GM23338 (cell line): ENCODE measurements around the gene LSM2. TPM values are rescaled to one million over a fixed set of nuclear protein-coding genes. Genes with fewer than 3 reads are reported as not detected.

Experiments
- ATAC-seq: fragments of 200-7000 bp; cut with Tn5 transposase; 3 replicates; pipeline ENCODE4 v1.9.1; 2020
- DNase-seq: peaks from one replicate; pipeline ENCODE4 v3.0.0-alpha.2; 2015; ENCODE audit warnings: low spot score
- H2AFZ ChIP-seq: fragments of 200-600 bp; sonication (generic); 2 replicates; pipeline ENCODE4 v1.8.0; 2016; ENCODE audit warnings: antibody characterized with exemption, mild to moderate bottlenecking, moderate library complexity
- H3F3A ChIP-seq: fragments of 200-600 bp; sonication (generic); replicated peaks from 2 replicates; pipeline ENCODE4 v1.8.0; 2017; ENCODE audit warnings: antibody characterized with exemption, mixed run types, low read depth
- H3K27ac ChIP-seq: fragments of 200-600 bp; sonication (generic); 2 replicates; pipeline ENCODE4 v1.6.1; 2016; ENCODE audit warnings: low read depth
- H3K27me3 ChIP-seq: fragments of 200-600 bp; sonication (generic); 2 replicates; pipeline ENCODE4 v1.8.0; 2016; ENCODE audit warnings: mild to moderate bottlenecking, mixed run types, moderate library complexity; ENCODE audit not compliant: insufficient read depth
- H3K36me3 ChIP-seq: fragments of 200-600 bp; sonication (generic); 2 replicates; pipeline ENCODE4 v1.8.0; 2016; ENCODE audit warnings: mild to moderate bottlenecking; ENCODE audit not compliant: insufficient read depth
- H3K4me1 ChIP-seq: fragments of 200-600 bp; sonication (generic); 2 replicates; pipeline ENCODE4 v1.8.0; 2016; ENCODE audit warnings: mild to moderate bottlenecking, moderate library complexity; ENCODE audit not compliant: insufficient read depth
- H3K4me2 ChIP-seq: fragments of 200-600 bp; sonication (generic); 2 replicates; pipeline ENCODE4 v1.7.1; 2017; ENCODE audit warnings: mixed run types
- H3K4me3 ChIP-seq: fragments of 200-600 bp; sonication (generic); 2 replicates; pipeline ENCODE4 v1.6.1; 2016; ENCODE audit warnings: mixed run types
- H3K79me2 ChIP-seq: fragments of 200-600 bp; sonication (generic); replicated peaks from 2 replicates; pipeline ENCODE4 v1.8.0; 2017; ENCODE audit warnings: mild to moderate bottlenecking; ENCODE audit not compliant: insufficient read depth
- H3K9me2 ChIP-seq: fragments of 200-600 bp; sonication (generic); 2 replicates; pipeline ENCODE4 v1.8.0; 2017; ENCODE audit not compliant: insufficient read depth
- H4K20me1 ChIP-seq: fragments of 200-600 bp; sonication (generic); replicated peaks from 2 replicates; pipeline ENCODE4 v1.8.0; 2017; ENCODE audit warnings: mild to moderate bottlenecking; ENCODE audit not compliant: insufficient read depth
- H3K27ac Mint-ChIP-seq: 2 replicates; pipeline ENCODE4 v1.8.0; 2020; ENCODE audit warnings: inconsistent platforms, mild to moderate bottlenecking, moderate library complexity, mixed read lengths
- H3K27me3 Mint-ChIP-seq: 3 replicates; pipeline ENCODE4 v1.8.0; 2022; ENCODE audit warnings: low read depth, mild to moderate bottlenecking, moderate library complexity, mixed read lengths, inconsistent platforms; ENCODE audit not compliant: insufficient read depth, poor library complexity
- H3K36me3 Mint-ChIP-seq: 3 replicates; pipeline ENCODE4 v1.8.0; 2021; ENCODE audit warnings: low read depth, mild to moderate bottlenecking, inconsistent platforms, moderate library complexity, mixed read lengths
- H3K4me1 Mint-ChIP-seq: 3 replicates; pipeline ENCODE4 v1.8.0; 2020; ENCODE audit warnings: mild to moderate bottlenecking, inconsistent platforms, mixed read lengths
- H3K4me3 Mint-ChIP-seq: 3 replicates; pipeline ENCODE4 v1.8.0; 2021; ENCODE audit warnings: moderate library complexity, mild to moderate bottlenecking, inconsistent platforms, mixed read lengths
- H3K9me3 Mint-ChIP-seq: 3 replicates; pipeline ENCODE4 v1.8.0; 2020; ENCODE audit warnings: moderate library complexity, mild to moderate bottlenecking, inconsistent platforms, mixed read lengths
- CREB1 ChIP-seq: fragments of 250-450 bp; sonication (Bioruptor Pico); IDR thresholded peaks from 2 replicates; pipeline ENCODE4 v1.5.0; 2020; ENCODE audit warnings: low read depth, mild to moderate bottlenecking, moderate library complexity
- CTCF ChIP-seq, 2 experiments: fragments of 200-600 bp in 1 of 2; sonication (generic) in 1 of 2; conservative IDR thresholded peaks; 2 replicates each; pipeline versions ENCODE4 v1.5.1 to v1.6.1; 2016 to 2017; ENCODE audit warnings: antibody characterized with exemption in 2 of 2, low read depth in 2 of 2, mild to moderate bottlenecking in 2 of 2, moderate library complexity in 1 of 2
- ETS1 ChIP-seq: IDR thresholded peaks from 2 replicates; pipeline ENCODE4 v1.6.1; 2016; ENCODE audit warnings: antibody characterized with exemption
- EZH2 ChIP-seq: fragments of 200-600 bp; sonication (generic); IDR thresholded peaks from one replicate; pipeline ENCODE4 v1.8.0; 2017; ENCODE audit warnings: antibody characterized with exemption, mild to moderate bottlenecking, low read depth; ENCODE audit not compliant: unreplicated experiment
- EZH2phosphoT487 ChIP-seq: fragments of 200-600 bp; sonication (generic); IDR thresholded peaks from one replicate; pipeline ENCODE4 v1.8.1; 2018; ENCODE audit warnings: antibody characterized with exemption; ENCODE audit not compliant: unreplicated experiment
- JUNB ChIP-seq: IDR thresholded peaks from one replicate; pipeline ENCODE4 v1.6.1; 2016; ENCODE audit warnings: antibody characterized with exemption; ENCODE audit not compliant: unreplicated experiment
- NANOG ChIP-seq: IDR thresholded peaks from 2 replicates; pipeline ENCODE4 v1.6.1; 2016; ENCODE audit warnings: antibody characterized with exemption, borderline replicate concordance
- POLR2AphosphoS5 ChIP-seq: IDR thresholded peaks from 2 replicates; pipeline ENCODE4 v1.6.1; 2016; ENCODE audit warnings: antibody characterized with exemption, low read depth
- REST ChIP-seq: IDR thresholded peaks from one replicate; pipeline ENCODE4 v1.6.1; 2018; ENCODE audit warnings: antibody characterized with exemption; ENCODE audit not compliant: unreplicated experiment
- STAT1 ChIP-seq: IDR thresholded peaks from one replicate; pipeline ENCODE4 v1.6.1; 2016; ENCODE audit warnings: antibody characterized with exemption; ENCODE audit not compliant: unreplicated experiment
- ZNF114 ChIP-seq: fragments of 250-450 bp; sonication (Bioruptor Pico); IDR thresholded peaks from 2 replicates; pipeline ENCODE4 v1.5.0; 2020; ENCODE audit warnings: mild to moderate bottlenecking, moderate library complexity
- ZNF331 ChIP-seq: fragments of 250-450 bp; sonication (Bioruptor Pico); IDR thresholded peaks from 2 replicates; pipeline ENCODE4 v1.5.0; 2020; ENCODE audit warnings: low read depth, mild to moderate bottlenecking, moderate library complexity
- ZNF462 ChIP-seq: fragments of 250-450 bp; sonication (Bioruptor Pico); IDR thresholded peaks from 2 replicates; pipeline ENCODE4 v1.5.0; 2020; ENCODE audit warnings: mild to moderate bottlenecking, moderate library complexity
- polyA plus RNA-seq: library from polyadenylated mRNA; unstranded; fragments of >200 nt; fragmentation: Nextera tagmentation; extraction: Ambion mirVana; gene quantifications from 2 replicates; pipeline ENCODE4 v1.2.1, GENCODE V29; 2016
- total RNA-seq: library from RNA; depleted of rRNA; stranded (reverse); fragments of >200 nt; shearing (Covaris generic); gene quantifications from 2 replicates; pipeline ENCODE4 v1.2.3, GENCODE V29; 2014

Gene LSM2
- total and polyA plus RNA-seq, 2 experiments from 2014 or later, result 106 to 140 TPM

GRCh38 chr6:31782126-31782855 is 24.5 kb downstream of the LSM2 start:
- H3K27ac Mint-ChIP-seq, result no peak overlapping the region
- Histone ChIP-seq H3K27ac (no peak overlapping the region), H3K79me2 (no peaks in the 10 kb centered on the region), H3F3A (peaks cover 4% of the 10 kb centered on the region; the same call in 1 of the 2 replicates), H4K20me1 (no peaks in the 10 kb centered on the region; the same call in 1 of the 2 replicates), H2AFZ (no peak overlapping the region), H3K36me3 (no peaks in the 10 kb centered on the region; the same call in 1 of the 2 replicates), H3K27me3 (no peaks in the 10 kb centered on the region), H3K4me1 (no peaks in the 10 kb centered on the region), H3K9me2 (no peaks in the 10 kb centered on the region), H3K4me2 (no peak overlapping the region), H3K4me3 (no peak overlapping the region)
- H3K9me3 Mint-ChIP-seq, result no peaks in the 10 kb centered on the region
- peaks cover 13% of the 10 kb centered on the region for H3K27me3 Mint-ChIP-seq
- no peak for TF ChIP-seq POLR2AphosphoS5
- TF ChIP-seq JUNB, result no peak
- no peak for TF ChIP-seq ETS1
- no peak for TF ChIP-seq CTCF (conservative IDR thresholded peaks at IDR 0.05; ENCODE audit: low read depth in 2 of 2)
- no peak for TF ChIP-seq EZH2
- no peak for TF ChIP-seq STAT1
- TF ChIP-seq ZNF462 (CRISPR knock-in tag), result no peak
- no peak for TF ChIP-seq REST
- no peak for TF ChIP-seq NANOG
- no peak for TF ChIP-seq ZNF331
- TF ChIP-seq EZH2phosphoT487, result no peak
- TF ChIP-seq CREB1 (CRISPR knock-in tag), result no peak
- TF ChIP-seq ZNF114 (CRISPR knock-in tag), result no peak
- H3K36me3 Mint-ChIP-seq, result peaks cover 56% of the 10 kb centered on the region
- no peaks in the 10 kb centered on the region for H3K4me1 Mint-ChIP-seq
- ATAC-seq (no peak), DNase-seq (no peak)
- H3K4me3 Mint-ChIP-seq, result no peak overlapping the region
